Activated T-helper 1 cell treated with anti-CD3 and anti-CD28 coated beads, Interleukin-2, amount 50 U/mL, for 16 hours (primary cell): ENCODE data around the gene PCCA.

Experiments used
- DNase-seq, 2 donors: peaks; one replicate each; pipeline ENCODE4 v3.0.0-alpha.2; 2020; ENCODE audit warnings: low read depth in 1 of 2, low spot score in 1 of 2

Gene PCCA

GRCh38 chr13:100396776-100397175 is 307.9 kb downstream of the PCCA start:
- DNase-seq = no peak

- no peak for DNase-seq
Measured at GRCh38 chr13:100397627-100398026, 308.7 kb downstream of the PCCA start.

GRCh38 chr13:100398360-100398759 is 309.5 kb downstream of the PCCA start:
- DNase-seq = no peak

- DNase-seq = no peak
Measured at GRCh38 chr13:100399455-100399854, 310.6 kb downstream of the PCCA start.

- no peak for DNase-seq
Measured at GRCh38 chr13:100403675-100404074, 314.8 kb downstream of the PCCA start.

- no peak for DNase-seq
Measured at GRCh38 chr13:100409132-100409531, 320.2 kb downstream of the PCCA start.

GRCh38 chr13:100423375-100423774 is 334.5 kb downstream of the PCCA start:
- no peak for DNase-seq

- no peak for DNase-seq
Measured at GRCh38 chr13:100428986-100429385, 340.1 kb downstream of the PCCA start.

- DNase-seq = no peak
Measured at GRCh38 chr13:100432611-100433010, 343.7 kb downstream of the PCCA start.

- no peak for DNase-seq
Measured at GRCh38 chr13:100433475-100433874, 344.6 kb downstream of the PCCA start.

- DNase-seq = no peak
Measured at GRCh38 chr13:100434010-100434763, 345.3 kb downstream of the PCCA start.

GRCh38 chr13:100436099-100436498 is 347.2 kb downstream of the PCCA start:
- DNase-seq = no peak

- DNase-seq = no peak
Measured at GRCh38 chr13:100438059-100438788, 349.3 kb downstream of the PCCA start.

- no peak for DNase-seq
Measured at GRCh38 chr13:100439247-100439970, 350.5 kb downstream of the PCCA start.

GRCh38 chr13:100440751-100441425 is 352.0 kb downstream of the PCCA start:
- no peak for DNase-seq

- DNase-seq = no peak
Measured at GRCh38 chr13:100442095-100442832, 353.4 kb downstream of the PCCA start.

- no peak for DNase-seq
Measured at GRCh38 chr13:100443278-100443997, 354.5 kb downstream of the PCCA start.

- no peak for DNase-seq
Measured at GRCh38 chr13:100443998-100444328, 355.1 kb downstream of the PCCA start.

GRCh38 chr13:100447831-100448230 is 358.9 kb downstream of the PCCA start:
- no peak for DNase-seq

GRCh38 chr13:100451923-100452322 is 363.0 kb downstream of the PCCA start:
- DNase-seq = no peak
